Muscle of arm (tissue), 12 donors: ENCODE results near the gene RPLP2. TPM values are rescaled to one million over a fixed set of nuclear protein-coding genes. Genes with fewer than 3 reads are reported as not detected.

Experiments
- DNase-seq: peaks from one replicate; pipeline ENCODE4 v3.0.0-alpha.2; 2013
- polyA plus RNA-seq, 12 donors: library from polyadenylated mRNA; unstranded; fragments of 120-200 nt; gene quantifications; one replicate each; pipeline ENCODE4 v1.2.1, GENCODE V29; 2013; ENCODE audit not compliant: insufficient read length in 12 of 12

The RPLP2 gene
- polyA plus RNA-seq, 12 donors, result 1,154 to 1,810 (median 1,407) TPM

DNA sequence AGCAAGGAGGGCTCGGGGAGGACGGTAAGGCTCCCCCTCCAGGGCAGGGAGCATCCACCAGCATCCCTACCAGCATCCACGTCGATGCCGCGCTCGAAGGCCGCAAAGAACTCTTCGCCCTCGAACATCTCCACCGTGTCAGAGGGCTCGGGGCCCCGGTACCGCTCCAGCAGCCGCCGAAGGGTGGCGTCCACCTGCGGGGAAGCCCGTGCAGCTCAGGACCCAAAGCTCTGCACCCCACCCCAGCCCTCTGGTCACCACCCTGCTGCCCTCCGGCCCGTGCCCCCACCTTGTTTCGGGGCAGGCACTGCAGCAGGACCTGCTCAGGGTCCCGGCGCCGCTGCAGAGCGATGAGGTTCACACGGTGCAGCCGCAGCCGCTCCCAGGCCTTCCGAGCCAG, 9.3 kb upstream of the RPLP2 start:
- no peak for DNase-seq

DNA sequence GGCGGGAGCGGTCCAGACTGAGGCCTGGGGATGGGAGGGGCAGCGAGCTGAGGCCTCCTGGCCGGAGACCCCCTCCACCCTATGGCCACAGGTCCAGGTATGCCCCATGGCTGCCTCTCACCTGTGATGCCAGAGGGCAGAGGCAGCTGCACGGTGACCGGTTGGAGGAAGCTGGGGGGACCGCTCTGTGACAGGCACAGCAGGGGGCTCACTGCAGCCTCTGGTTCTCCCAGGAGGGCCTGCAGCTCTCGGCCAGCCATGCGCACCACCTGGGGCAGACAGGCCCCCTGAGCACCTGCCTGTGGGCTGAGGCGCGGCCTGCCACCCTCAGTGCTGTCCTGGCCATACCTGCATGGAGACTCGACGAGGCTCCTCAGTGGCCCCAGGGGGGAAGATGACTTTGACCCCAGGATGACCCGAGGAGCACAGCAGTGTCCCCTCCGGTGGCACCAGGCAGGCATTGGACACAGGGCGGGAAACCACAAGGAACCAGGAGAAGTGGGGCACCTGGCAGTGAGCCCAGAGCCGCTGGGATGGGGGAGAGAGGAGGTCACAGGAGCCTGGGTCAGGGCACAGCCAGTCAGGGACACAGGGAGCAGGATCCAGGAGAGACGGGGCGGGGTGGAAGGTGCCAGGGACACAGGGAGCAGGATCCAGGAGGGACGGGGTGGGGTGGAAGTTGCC, 8.5 kb upstream of the RPLP2 start:
- DNase-seq, result no peak

DNA sequence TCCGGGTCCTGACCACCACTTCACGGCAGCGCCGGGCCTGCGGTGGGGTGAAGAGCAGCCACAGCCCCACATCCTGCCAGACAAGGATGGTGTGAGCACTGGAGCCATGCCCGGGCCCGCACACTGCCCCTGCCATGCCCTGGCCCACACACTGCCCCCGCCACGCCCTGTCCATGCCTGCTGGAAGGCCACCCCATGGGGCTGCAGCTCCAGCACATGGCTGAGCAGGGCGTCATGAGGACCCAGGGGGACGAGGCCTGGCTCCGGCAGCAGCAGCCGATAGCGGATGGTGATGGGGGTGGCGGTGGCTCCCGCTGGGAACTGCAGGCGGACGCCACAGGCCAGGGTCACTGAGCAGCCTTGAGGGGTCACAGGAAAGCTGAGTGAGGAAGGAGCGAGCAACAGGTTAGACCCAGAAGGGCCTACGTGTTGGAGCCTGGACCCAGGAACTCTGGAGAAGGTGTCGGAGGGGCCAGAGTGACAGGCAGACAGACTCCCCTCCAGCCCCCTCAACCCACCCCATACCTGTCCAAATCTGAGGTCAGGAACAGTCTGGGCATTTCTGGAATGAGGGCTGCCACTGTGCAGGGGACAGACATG, 7.6 kb upstream of the RPLP2 start:
- DNase-seq, result no peak

DNA sequence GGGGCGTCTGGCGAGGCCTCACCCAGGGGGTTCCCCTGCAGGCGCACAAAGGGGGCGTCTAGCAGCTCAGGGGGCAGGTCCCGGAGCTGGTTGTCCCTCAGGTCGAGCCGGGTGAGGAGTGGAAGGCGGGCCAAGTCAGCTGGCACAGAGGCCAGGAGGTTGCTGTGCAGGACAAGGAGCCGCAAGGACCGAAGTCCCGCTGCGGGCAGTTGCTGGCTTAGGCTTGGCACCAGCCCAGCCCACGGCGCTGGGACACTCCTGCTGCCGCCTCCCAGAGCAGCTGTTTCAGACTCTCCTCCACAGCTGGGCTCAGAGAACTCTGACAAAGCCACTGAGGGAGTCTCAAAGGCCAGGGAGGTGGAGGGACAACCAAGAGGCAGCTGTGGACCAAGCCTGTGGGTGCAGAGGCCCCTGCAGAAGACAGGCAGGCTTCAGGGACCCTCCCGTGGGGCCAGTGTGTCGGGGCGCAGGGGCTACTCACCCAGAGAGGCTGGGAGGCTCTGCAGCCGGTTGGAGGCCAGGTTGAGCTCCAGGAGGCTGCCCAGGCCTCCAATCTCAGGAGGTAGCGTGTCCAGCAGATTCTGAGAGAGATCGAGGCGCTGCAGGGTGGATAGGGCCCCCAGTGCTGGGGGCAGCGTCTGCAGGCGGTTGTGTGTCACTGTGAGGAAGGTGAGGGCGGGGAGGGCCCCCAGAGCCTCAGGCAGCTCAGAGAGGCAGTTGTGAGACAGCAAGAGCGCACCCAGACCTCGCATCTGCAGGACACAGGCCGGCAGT, 6.9 kb upstream of the RPLP2 start:
- no peak for DNase-seq

DNA sequence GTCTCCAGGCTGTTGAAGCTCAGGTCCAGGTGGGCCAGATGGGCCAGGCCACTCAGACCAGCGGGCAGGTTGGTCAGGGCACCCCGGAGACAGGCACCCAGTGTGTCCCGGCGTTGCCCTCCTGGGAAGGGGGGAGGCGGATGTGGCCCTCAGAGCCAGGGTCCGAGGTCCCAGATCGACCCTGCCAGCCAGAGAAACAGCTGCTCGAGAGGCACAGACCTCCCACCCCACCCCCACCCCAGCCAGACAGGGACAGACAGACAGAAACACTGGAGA, 6.4 kb upstream of the RPLP2 start:
- no peak for DNase-seq

DNA sequence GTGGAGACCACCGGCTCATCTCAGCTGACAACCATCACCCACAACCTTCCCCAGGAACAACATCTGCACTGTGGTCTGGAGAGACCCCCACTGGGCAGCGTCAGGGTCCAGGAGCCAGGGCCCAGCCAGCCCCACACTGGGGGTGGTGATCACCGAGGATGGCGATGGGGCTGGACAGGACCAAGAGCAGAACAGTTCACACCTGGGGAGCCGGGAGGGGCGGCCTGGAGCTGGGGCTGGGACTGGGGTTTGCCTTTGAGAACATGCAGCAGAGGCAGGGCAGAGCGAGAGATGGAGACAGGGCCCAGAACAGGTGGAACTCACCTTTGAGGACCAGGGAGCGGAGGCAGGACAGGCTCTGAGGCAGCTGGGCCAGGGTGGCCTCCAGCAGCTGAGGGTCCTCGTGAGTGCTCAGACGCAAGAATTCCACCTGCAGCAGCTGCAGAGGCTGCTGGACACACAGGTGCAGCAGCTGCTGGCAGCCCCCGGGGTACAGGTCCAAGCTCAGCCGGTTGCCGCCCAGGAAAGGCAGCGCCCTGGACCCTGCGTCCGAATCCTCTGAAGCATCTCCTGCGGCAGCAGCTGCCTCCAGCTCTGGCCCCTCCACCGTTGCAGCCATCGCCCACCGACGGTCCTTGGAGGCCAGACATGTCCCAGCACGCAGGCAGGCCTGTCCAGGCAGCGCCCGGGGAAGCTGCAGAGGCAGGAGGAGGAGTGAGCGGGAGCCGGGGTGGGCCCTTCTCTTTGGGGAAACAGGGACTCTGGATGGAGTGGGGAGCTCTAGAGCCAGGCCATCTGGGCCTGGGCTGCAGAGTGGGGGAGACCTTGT, 5.8 kb upstream of the RPLP2 start:
- no peak for DNase-seq

DNA sequence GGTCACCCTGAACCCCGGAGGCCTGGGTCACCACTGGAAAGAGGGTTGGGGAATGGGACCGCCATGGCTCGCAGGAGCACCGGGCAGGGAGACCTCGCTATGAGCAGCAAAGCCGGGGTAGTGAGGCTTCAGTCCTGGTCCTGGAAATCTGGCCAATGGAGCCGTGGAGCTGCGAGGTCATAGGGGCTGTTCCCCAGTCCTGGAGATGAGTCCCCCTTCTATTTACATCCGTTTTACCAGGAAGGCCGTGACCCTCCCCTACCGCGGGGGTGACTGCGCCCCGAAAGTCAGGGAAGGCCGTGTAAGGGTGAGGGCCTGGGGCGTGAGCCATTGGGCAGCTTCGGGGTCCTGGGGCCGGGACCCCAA, 5.2 kb upstream of the RPLP2 start:
- no peak for DNase-seq

DNA sequence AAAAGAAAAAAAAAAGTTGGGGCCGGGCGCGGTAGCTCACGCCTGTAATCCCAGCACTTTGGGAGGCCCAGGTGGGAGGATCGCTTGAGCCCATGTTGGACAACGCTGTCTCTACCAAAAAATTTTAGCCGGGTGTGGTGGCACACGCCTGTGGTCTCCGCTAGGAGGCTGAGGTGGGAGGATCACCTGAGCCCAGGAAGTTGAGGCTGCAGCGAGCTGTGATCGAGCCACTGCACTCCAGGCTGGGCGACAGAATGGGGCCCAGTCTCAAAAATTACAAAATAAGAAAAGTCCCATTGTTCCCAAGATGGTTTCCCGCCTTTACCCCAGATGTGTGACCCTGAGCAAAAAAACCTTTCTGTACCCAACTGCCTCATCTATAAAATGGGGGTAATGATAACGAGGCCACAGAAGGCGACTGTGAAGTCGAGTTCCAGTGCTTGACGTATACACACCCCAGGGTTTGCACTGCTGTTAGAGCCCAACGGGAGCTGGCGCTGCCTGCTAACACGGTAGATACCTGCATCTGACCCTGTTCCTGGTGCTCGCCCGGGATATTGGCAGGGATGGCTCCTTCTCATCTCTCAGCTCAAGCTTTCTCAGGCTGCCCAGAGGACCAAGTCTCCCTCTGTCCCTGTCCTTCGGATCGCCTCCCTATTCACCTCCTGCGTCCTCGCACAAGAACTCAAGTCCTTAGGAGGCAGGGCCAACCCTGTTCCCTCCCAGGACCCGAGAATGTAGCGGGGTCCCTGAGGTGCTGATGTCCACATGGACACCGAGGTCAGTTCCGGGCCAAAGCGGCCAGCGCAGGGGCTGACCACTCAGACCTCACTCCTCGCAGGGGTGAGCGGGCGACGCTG, 1.1 kb upstream of the RPLP2 start:
- DNase-seq, result no peak

DNA sequence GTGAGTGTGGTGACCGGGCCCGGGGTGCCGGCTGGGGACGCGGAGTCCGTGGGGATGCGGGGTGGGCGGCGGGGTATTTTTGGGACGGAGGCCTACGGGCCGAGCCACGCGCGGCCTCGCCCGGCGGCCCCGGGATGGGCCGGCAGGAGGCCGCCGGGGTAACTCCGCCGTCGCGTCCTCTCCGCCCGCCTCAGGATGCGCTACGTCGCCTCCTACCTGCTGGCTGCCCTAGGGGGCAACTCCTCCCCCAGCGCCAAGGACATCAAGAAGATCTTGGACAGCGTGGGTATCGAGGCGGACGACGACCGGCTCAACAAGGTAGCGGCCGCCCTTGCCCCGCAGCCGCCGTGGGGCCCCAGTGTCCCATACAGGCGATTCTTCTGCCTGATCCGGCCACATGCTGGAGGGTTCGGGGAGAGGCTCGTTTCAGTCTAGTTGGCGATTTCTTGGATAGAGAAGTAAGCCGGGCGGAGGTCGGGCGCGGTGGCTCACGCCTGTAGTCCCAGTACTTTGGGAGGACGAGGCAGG, 337 bp downstream of the RPLP2 start:
- DNase-seq, result no peak

DNA sequence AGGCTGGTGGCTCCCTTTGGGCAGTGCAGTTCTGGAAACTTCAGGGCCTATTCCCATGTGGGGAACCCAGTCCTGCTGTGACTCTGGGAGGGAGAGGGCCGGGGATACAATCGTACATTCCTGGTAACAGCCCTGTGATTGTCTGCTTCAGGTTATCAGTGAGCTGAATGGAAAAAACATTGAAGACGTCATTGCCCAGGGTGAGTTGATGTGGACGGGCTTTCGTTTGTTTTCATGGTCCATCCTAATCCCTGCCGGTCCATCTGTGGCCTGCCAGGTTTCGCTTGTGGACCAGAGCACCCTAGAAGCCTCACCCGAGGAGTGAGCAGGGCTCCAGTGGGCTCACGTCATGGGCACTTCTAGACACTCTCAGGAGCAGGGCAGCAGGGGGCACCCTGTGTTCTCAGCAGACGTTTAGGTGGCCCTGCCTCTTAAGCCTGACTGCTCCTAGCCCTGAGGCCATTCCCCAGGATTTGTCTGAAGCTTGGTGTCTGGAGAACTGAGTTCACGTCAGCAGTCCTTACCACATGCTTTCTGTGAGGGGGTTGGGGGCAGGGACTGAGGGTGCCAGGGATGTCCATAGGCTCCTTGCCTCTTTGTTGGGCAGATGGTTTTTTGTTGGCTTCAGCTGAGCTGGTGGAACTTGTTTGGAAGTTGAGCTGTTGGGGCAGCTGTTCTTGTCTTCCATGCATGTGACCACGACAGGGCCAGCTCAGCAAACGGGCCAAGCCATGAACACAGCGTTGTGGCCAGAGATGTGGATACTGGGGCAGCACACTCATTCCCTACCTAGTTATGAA, 1.9 kb downstream of the RPLP2 start:
- no peak for DNase-seq

DNA sequence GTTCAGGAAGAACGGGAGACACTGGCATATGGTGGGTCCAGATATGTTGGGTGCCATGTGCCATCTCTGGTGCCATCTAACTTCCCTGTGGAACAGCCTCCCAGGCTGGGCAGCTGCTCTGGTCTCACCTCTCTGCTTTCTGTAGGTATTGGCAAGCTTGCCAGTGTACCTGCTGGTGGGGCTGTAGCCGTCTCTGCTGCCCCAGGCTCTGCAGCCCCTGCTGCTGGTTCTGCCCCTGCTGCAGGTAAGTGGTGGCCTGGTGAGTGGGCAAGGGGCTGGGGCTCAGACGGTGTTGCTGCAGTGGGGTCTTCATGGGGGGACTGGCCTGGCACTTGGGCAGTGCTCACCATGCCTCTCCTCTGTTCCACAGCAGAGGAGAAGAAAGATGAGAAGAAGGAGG, 2.6 kb downstream of the RPLP2 start:
- no peak for DNase-seq

DNA sequence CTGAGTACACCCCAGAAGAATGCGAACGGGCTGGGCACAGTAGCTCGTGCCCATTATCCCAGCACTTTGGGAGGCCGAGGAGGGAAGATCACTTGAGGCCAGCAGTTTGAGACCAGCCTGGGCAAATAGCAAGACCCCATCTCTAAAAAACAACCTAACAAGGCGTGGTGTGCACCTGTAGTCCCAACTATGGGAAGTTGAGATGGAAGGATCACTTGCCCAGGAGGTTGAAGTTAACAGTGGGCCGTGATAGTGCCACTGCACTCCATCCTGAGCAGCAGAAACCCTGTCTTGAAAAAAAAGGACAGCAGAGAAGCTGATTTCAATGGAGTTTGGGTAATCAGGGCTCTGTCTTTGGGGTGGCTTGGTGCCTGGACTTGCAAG, 3.3 kb downstream of the RPLP2 start:
- no peak for DNase-seq

DNA sequence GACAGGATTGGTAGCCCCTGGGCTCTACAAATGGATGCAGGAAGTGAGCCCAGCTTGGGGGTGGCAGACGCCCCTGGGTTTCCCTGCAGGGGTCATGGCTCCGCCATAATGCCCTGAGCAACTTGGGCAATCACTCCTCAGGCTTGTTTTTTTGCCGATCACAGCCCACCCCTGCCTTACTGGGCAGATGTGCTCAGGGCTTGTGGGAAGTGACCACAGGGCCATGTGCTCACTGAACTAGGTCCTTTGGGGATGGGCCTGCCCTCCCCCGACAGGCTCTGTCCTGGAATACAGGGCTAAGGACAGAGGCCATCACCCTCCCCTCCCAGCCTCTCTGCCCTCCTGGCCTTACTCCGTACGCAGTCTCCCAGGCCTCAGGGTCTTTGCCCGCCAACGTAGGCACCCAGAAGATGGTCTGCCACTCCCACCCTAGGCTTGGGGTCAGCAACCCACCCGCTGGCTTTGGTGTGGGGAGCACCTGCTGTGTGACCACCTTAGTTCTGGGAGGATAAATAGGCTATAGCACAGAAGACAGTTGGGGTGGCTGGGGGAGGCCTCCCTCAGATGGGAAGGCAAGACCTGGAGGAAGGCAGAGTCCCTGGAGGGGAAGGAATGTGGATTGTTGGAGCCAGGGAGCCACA, 3.8 kb downstream of the RPLP2 start:
- no peak for DNase-seq

DNA sequence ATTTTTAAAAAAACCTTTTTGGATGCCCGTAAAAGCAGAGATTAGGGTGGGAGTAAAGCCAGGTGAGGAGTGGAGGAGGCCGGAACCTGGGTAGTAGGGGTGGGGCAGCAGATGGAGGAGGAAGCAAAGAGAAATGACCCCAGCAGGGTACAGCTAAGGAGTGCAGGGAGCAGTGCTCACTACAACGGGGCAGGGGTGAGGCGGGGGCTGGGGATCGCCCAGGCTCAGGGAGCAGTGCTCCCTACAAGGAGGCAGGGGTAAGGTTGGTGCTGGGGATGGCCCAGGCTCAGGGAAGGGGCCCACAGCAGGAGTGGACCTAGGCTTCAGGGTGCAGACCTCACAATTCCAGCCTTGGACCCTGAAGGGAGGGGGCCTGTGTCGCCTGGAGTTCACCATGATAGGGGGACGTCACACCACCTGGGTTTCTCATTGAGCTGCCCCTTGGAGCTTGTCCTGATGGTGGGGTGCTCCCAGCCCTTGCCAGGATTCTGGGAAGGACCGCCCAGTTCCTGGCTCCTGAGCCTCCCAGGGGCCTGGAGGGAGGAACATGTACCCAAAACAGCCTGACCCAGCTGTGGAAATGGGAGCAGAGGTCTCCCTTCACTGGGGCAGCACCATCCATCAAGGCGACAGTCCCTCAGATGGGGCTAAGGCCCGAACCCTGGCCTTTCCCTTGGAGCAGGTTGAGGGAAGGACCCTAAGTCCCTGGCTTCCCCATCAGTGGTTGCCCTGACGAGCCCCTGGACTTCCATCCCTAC, 6.1 kb downstream of the RPLP2 start:
- no peak for DNase-seq

DNA sequence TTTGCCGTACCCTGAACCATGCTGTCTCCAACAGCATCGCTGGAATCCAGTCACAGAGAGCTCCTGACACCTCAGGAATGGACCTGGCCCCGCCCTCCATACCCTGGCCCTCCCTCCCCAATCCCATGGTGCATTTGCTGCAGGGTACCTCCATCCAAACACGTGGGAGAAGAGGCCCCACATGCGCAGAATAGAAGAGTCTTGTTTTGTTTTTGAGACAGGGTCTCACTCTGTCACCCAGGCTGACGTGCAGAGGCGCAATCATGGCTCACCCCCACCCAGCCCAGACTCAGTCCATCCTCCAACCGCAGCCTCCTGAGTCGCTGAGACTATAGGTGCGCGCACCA, 6.6 kb downstream of the RPLP2 start:
- DNase-seq, result no peak

DNA sequence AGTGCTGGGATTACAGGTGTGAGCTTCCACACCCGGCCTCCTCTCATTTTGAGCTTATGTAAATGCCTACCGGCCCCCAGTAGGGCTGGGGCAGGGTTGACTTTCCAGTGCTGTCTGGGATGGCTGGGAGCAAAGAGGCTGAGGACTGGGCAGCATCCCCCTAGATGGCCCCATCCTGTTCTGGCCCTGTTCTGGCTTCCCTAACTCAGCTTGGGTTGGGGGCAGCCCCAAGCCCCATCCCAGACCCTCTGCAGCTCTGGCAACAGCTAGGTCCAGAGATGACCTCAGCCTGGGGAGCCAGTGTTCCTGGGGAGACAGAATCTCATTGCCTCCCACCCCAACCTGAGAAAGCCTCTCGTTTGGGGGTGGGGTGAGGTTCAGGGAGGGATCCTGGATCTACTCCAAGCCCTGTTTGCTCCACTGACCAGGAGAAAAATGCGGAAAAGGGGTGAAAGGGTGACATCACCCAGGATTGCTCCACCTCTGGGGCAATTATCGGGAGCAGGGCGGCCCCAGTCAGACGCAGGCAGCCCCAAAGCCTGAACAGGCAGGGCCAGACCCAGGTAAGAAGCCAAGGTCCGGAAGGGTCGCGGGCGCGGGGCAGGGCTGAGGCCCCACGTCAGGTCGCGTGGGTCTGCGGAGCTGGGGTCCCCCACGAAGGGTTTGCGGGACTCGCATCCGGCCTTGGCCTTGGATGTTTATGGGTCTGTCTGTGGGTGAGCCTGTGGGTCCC, 8.8 kb downstream of the RPLP2 start, which contains the start of gene PNPLA2:
TSS of gene PNPLA2 (plus strand) at position 519 of the 733 bp plus-strand sequence. CDS start 805 bp downstream, outside the sequence.
- DNase-seq, result no peak

DNA sequence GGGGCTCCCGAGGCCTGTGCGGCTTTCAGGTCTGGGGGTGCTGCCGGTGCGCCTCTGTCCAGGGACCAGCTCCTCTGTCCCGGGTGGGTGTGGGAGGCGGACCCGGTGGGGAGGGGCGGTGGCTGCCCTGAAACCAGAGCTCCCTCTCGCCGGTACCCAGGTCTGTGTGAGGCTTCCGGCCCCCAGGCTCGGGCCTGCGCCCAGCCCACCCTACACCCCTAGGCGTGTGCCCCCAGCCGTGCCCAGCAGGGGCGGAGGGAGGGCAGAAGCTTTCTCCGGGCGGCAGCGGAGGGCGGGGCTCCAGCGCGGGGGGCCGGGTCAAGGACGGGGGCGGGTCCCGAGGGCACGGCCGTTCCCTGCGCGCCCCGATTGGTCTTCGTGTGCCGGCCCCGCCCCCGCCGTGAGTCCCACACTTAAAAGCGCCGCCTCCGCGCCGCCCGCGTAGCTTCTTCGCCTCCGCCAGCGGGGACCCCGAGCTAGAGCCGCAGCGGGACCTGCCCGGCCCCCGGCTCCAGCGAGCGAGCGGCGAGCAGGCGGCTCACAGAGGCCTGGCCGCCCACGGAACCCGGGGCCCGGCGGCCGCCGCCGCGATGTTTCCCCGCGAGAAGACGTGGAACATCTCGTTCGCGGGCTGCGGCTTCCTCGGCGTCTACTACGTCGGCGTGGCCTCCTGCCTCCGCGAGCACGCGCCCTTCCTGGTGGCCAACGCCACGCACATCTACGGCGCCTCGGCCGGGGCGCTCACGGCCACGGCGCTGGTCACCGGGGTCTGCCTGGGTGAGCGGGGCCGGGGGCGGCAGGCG, 9.6 kb downstream of the RPLP2 start:
- peak; percentile 88 for DNase-seq
